Measurements from ENCODE around the gene STX1A. TPM values are rescaled to one million over a fixed set of nuclear protein-coding genes. Genes with fewer than 3 reads are reported as not detected.

STX1A gene
- total RNA-seq, 4 donors from 2014 or later: 3.9 to 19.4 (median 10.8) TPM

DNA sequence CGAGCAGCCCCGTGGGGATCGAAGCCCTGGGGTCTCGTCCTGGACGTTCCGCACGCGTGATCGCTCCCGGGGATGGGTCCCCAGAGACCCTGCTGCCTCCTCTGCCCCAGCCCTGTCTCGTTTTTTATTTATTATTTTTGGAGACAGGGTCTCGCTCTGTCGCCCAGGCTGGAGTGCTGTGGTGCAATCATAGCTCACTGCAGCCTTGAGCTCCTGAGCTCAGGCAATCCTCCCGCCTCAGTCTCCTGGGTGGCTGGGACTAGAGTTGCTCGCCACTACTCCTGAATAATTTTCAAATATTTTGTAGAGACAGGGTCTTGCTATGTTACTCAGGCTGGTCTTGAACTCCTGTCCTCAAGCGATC lies 319 bp upstream of the STX1A start:
- no peak for TF ChIP-seq POLR2A (IDR thresholded peaks at IDR 0.05)
- Histone ChIP-seq H3K4me1 (peaks cover 0 to 35% (median 10%) of the 10 kb centered on the region in 4 donors), H3K9me3 (no peaks in the 10 kb centered on the region), H3K27ac (no peak overlapping the region), H3K27me3 (no peaks in the 10 kb centered on the region), H3K36me3 (peaks cover 0 to 9% (median 0%) of the 10 kb centered on the region in 3 donors), H3K4me3 (peak overlapping the region; percentile 31 to 87 (median 62))
- DNase-seq (ENCODE audit: low spot score in 2 of 2): no peak
- 11 to 30% methylated on average over 6 to 11 of the region's 16 CpGs for WGBS, 2 donors

- peaks cover 0 to 9% (median 0%) of the 10 kb centered on the region in 3 donors for H3K36me3 ChIP-seq
- 44 to 46% methylated on average over 9 of the region's 9 CpGs for WGBS, 2 donors
- no peaks in the 10 kb centered on the region for H3K9me3 ChIP-seq
- no peak for DNase-seq (ENCODE audit: low spot score in 2 of 2)
- H3K4me1 ChIP-seq: peaks cover 0 to 35% (median 10%) of the 10 kb centered on the region in 4 donors
- H3K27ac ChIP-seq: peak overlapping the region in 1 of 4 donors; percentile 66
- no peak for TF ChIP-seq EP300 (IDR thresholded peaks at IDR 0.05)
- no peak for TF ChIP-seq CTCF (IDR thresholded peaks at IDR 0.05)
- no peak for TF ChIP-seq POLR2A (IDR thresholded peaks at IDR 0.05)
- no peaks in the 10 kb centered on the region for H3K27me3 ChIP-seq
- peak overlapping the region; percentile 64 to 87 (median 80) for H3K4me3 ChIP-seq
Measured at GRCh38 chr7:73718438-73718881, 1.0 kb downstream of the STX1A start.

DNA sequence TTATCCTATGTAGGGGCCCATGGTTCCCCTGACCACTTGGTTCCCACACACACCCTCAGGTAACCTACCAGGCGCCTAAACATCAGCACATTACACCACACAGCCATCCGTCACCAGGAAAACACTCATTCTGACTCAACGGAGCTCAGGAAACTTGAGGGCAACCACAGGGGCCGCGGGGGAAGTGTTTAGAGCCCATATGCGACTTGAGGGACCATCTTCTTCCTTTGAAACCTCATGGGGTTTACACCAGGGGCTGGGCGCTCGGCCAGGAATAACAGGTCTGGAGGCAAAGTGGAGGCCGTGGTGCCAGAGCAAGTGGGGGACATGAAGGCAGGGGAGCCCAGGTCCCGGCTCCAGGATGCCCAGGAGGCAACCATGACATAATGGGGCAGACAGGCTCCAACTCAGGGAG lies 1.5 kb downstream of the STX1A start:
- Histone ChIP-seq H3K4me1 (peaks cover 0 to 35% (median 10%) of the 10 kb centered on the region in 4 donors), H3K9me3 (no peaks in the 10 kb centered on the region), H3K4me3 (peak overlapping the region in 2 of 4 donors; percentile 11 to 87), H3K27me3 (no peaks in the 10 kb centered on the region), H3K27ac (no peak overlapping the region), H3K36me3 (peaks cover 0 to 9% (median 0%) of the 10 kb centered on the region in 3 donors)
- 55 to 58% methylated on average over 10 of the region's 10 CpGs for WGBS, 2 donors
- DNase-seq (ENCODE audit: low spot score in 2 of 2): no peak
- no peak for TF ChIP-seq CTCF (IDR thresholded peaks at IDR 0.05)
- no peak for TF ChIP-seq EP300 (IDR thresholded peaks at IDR 0.05)
- TF ChIP-seq POLR2A (IDR thresholded peaks at IDR 0.05): no peak

- TF ChIP-seq CTCF (IDR thresholded peaks at IDR 0.05): no peak
- TF ChIP-seq EP300 (IDR thresholded peaks at IDR 0.05): no peak
Measured at GRCh38 chr7:73717025-73717807, 2.3 kb downstream of the STX1A start.

DNA sequence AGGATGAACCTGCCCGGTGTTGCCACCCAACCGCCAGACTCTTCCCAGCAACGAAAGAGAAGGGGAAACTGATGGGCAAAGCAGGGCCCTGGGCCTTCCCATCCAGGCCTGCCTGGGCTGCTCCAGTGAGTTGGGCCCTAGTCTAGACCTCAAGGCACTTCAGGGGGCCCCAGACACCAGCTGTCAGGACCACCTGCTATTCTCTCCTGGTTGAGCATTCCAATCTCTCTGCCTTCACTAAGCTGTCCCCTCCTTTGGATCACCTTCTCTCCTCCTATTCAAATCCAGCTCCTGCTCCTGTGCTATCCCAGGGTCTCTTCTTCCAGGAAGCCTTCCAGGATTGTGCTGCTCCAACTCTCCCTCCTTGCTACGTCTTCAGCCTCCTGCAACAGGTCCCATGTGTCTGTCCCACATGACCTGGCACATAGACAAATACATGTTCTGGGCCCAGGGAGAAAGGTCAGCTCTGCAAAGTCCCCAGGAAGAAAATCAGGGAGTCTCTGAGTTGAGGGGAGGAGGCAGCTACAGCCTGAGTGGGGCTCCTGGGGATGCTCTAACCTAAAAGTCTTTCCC lies 3.1 kb downstream of the STX1A start:
- no peak overlapping the region for H3K4me3 ChIP-seq
- TF ChIP-seq EP300 (IDR thresholded peaks at IDR 0.05) (no peak), POLR2A (IDR thresholded peaks at IDR 0.05) (no peak), CTCF (IDR thresholded peaks at IDR 0.05) (no peak)
- 74 to 75% methylated on average over 4 of the region's 4 CpGs for WGBS, 2 donors
- H3K27ac ChIP-seq: no peak overlapping the region
- peaks cover 0 to 9% (median 0%) of the 10 kb centered on the region in 3 donors for H3K36me3 ChIP-seq
- no peaks in the 10 kb centered on the region for H3K27me3 ChIP-seq
- H3K9me3 ChIP-seq: no peaks in the 10 kb centered on the region
- no peak for DNase-seq (ENCODE audit: low spot score in 2 of 2)
- peaks cover 0 to 35% (median 10%) of the 10 kb centered on the region in 4 donors for H3K4me1 ChIP-seq

More at GRCh38 chr7:73717025-73717807, 2.3 kb downstream of the STX1A start:
- Histone ChIP-seq H3K4me1 (peaks cover 0 to 35% (median 10%) of the 10 kb centered on the region in 4 donors), H3K9me3 (no peaks in the 10 kb centered on the region), H3K27me3 (no peaks in the 10 kb centered on the region), H3K27ac (no peak overlapping the region), H3K4me3 (no peak overlapping the region), H3K36me3 (peaks cover 0 to 9% (median 0%) of the 10 kb centered on the region in 3 donors)
- WGBS, 2 donors: 67 to 75% methylated on average over 12 to 13 of the region's 13 CpGs
- no peak for DNase-seq (ENCODE audit: low spot score in 2 of 2)

Measured in tibial nerve (tissue), 4 donors.